ENCODE measurements around the gene E2F4.
A peak's percentile ranks its signal among the peaks of the same experiment; 100 is the strongest.

GRCh38 chr16:67184995-67185650 lies 6.8 kb upstream of the E2F4 start:
- TF ChIP-seq POLR2AphosphoS5 (IDR thresholded peaks at IDR 0.05) (peak in 2 of 4 donors; percentile 56 to 65), CTCF (IDR thresholded peaks at IDR 0.05) (peak; percentile 76 to 85 (median 82)), POLR2A (IDR thresholded peaks at IDR 0.05) (no peak)
